ENCODE measurements around the gene PGAM2.

PGAM2 gene

DNA sequence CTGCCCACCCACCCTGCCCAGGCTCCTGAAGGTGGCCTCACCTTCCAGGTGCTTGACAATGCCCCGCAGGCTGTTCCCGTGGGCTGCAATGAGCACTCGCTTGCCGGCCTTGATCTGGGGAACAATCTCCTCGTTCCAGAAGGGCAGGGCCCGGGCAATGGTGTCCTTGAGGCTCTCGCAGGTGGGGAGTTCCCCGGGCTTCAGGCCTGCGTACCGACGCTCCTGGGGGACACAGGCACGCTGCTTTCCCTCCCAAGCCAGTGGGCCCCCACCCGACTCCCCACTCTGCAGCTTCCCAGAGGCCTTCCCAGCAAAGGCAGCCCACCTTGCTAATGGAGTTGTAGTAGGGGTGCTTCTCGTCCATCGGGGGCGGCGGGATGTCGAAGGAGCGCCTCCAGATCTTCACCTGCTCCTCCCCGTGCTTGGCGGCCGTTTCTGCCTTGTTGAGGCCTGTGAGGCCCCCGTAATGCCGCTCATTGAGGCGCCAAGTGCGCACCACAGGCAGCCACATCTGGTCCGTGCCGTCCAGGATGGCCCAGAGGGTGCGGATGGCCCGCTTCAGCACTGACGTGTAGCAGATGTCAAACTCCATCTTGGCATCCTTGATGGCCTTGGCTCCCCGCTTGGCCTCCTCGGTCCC lies 456 bp downstream of the PGAM2 start:
- no peak overlapping the region for H3K4me3 ChIP-seq (ENCODE audit: low read depth, low read length)
- in situ Hi-C loops (cut with HindIII; ENCODE audit: low sequenced_read_pairs) = no loop called here
- DNase-seq (ENCODE audit: low read depth, low spot score) = no peak

DNA sequence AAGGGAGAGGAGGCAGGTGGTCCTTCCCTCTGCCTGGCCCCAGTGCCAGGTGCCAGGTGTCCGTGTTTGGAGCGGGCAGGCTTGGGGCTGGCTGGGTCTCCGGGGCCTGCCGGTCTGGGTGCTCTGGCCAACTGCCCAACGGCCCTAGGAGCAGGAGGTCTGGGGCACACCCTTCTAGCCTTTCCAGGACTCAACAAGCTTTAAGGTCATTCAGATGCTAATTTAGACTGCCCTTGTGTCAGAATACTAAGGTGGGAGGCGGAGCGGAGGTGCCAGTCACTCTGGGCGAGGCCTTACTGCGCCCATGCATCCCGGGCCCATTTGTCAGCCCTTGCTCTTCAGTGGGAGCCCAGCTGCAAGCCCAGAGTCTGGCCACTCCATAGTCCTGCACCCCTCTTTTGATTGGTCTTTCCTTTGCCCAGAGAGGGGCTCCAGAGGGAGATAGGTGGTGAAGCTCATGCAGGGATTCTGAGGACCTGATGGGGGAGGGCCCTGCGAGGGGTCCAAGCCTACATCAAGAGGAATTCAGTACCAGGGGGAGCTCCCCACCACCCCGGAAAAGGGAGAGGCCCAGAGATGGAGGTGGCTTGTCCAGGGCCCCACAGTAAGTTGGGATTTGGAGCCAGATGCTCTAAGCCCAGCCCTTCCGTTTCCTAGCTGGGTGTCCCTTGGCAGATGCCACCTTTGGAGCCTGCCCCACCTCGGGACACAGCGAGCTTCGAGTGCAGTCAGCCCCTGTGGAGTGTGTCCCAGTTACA lies 1.3 kb downstream of the PGAM2 start:
- H3K4me3 ChIP-seq (ENCODE audit: low read depth, low read length) = no peak overlapping the region
- TF ChIP-seq, protein P1, sequence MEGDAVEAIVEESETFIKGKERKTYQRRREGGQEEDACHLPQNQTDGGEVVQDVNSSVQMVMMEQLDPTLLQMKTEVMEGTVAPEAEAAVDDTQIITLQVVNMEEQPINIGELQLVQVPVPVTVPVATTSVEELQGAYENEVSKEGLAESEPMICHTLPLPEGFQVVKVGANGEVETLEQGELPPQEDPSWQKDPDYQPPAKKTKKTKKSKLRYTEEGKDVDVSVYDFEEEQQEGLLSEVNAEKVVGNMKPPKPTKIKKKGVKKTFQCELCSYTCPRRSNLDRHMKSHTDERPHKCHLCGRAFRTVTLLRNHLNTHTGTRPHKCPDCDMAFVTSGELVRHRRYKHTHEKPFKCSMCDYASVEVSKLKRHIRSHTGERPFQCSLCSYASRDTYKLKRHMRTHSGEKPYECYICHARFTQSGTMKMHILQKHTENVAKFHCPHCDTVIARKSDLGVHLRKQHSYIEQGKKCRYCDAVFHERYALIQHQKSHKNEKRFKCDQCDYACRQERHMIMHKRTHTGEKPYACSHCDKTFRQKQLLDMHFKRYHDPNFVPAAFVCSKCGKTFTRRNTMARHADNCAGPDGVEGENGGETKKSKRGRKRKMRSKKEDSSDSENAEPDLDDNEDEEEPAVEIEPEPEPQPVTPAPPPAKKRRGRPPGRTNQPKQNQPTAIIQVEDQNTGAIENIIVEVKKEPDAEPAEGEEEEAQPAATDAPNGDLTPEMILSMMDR (IDR thresholded peaks at IDR 0.05; ENCODE audit: low read depth, low read length) = no peak
- no peak for DNase-seq (ENCODE audit: low read depth, low spot score)
- in situ Hi-C loops (cut with HindIII; ENCODE audit: low sequenced_read_pairs) = no loop called here

More for the DNA sequence above, 456 bp downstream of the PGAM2 start:
- TF ChIP-seq, protein P1 (IDR thresholded peaks at IDR 0.05; ENCODE audit: low read depth, low read length) = no peak

DNA sequence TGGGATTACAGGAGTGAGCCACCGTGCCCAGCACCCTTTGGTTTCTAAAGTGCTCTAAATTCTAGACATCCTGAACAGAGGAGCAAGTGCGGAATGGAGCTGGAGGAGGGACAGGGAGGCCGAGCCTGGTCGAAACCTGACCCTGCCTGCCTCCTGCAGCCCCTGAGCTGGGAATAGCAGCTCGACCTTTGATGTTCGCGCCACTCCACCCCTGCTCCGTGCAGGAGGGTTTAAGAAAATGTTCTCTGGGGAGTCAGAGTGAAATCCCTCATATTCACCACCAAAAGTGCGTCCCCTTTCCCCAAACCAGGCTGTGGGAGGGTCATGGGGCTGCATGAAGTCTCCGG lies 1.8 kb downstream of the PGAM2 start:
- no peak for DNase-seq (ENCODE audit: low read depth, low spot score)
- in situ Hi-C loops (cut with HindIII; ENCODE audit: low sequenced_read_pairs) = no loop called here
- TF ChIP-seq, protein P1 (IDR thresholded peaks at IDR 0.05; ENCODE audit: low read depth, low read length) = no peak
- no peak overlapping the region for H3K4me3 ChIP-seq (ENCODE audit: low read depth, low read length)

DNA sequence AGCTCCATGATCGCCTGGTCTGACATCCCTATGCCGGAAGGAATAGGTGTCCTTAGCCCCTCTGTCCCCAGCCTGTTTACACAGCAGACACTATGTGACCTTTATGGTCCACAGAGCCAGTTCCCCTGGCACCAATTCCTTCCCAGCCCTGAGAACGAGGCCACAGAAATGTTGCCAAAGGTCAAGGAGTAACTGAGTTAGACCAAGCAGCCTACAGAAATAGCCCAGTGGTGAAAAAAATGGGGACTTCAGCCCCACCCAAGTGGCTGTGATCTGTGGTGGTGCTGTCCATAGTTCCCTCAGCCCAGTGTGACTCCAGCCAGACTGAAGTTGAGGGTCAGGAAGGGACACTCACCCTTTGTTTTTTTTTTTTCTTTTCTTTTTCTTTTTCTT lies 2.5 kb downstream of the PGAM2 start:
- no peak for DNase-seq (ENCODE audit: low read depth, low spot score)
- in situ Hi-C loops (cut with HindIII; ENCODE audit: low sequenced_read_pairs) = no loop called here
- TF ChIP-seq, protein P1 (IDR thresholded peaks at IDR 0.05; ENCODE audit: low read depth, low read length) = no peak
- H3K4me3 ChIP-seq (ENCODE audit: low read depth, low read length) = no peak overlapping the region

DNA sequence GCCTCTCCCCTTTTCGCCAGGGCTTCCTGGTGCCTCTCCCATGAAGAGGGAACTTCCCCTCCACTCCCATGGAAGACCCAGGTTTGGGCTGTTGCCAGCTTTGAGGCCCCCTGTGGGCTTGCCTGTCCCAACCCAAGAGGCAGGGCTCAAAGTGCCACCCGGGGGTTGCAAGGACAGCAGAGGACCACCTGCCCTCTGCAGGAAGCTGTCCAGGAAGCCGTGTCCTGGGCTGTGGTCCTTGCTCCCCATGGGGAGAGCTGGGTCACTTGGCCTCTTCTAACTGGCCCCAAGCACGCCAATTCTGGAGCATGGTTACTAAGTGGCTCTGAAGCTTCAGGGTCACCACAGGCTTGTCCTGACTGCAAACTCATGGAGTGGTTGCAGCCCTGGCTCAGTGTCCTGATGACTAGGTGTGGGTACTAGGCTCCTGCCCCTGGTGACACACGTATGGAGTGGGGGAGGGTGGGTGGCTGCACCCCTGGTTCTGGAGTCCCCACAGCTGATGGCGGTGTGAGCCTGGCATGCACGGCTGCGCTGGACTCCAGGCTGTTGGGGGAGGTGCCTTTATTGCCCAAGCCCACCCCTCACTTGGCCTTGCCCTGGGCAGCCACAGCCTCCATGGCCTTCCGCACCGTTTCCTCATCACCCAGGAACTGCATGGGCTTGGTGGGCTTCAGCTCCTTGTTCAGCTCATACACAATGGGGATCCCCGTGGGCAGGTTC lies 3.0 kb downstream of the PGAM2 start:
- H3K4me3 ChIP-seq (ENCODE audit: low read depth, low read length) = no peak overlapping the region
- DNase-seq (ENCODE audit: low read depth, low spot score) = no peak
- TF ChIP-seq, protein P1 (IDR thresholded peaks at IDR 0.05; ENCODE audit: low read depth, low read length) = no peak
- in situ Hi-C loops (cut with HindIII; ENCODE audit: low sequenced_read_pairs) = no loop called here

DNA sequence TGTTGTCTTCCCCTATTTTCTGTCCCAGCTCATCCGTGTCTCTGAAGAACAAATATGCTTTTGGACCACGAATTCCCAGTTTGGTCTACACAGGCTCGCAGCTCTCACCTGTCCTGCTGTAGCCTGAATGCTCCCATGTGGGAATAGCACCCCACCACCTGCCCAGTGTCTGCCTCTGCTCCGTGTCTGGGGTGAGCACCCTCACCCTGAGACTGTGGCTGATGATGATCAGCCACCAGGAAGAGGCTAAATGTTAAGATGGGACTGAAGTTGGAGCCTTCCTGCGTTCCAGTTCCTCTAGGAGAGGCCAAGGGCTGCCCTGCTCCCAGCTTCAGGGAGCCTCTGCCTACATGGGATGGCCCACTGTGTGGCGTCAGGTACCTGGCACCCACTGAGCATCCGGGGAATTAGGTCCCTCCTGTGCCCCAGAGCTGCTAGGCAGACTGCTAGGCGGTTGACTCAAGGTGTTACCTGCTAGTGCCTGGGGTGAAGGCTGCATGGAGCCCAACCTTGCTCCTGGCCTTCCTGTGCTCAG lies 3.7 kb downstream of the PGAM2 start:
- TF ChIP-seq, protein P1 (IDR thresholded peaks at IDR 0.05; ENCODE audit: low read depth, low read length) = no peak
- no peak for DNase-seq (ENCODE audit: low read depth, low spot score)
- no peak overlapping the region for H3K4me3 ChIP-seq (ENCODE audit: low read depth, low read length)
- in situ Hi-C loops (cut with HindIII; ENCODE audit: low sequenced_read_pairs) = no loop called here
